GM19240 (cell line): Measurements from ENCODE around the gene ASB1.
"Not testable (repeated sequence)": the region's sequence is repeated elsewhere in the genome, so short reads cannot be mapped to it uniquely, and the experiment has no call there.

Experiments used
- DNase-seq: peaks from one replicate; pipeline ENCODE4 v3.0.0; 2011; ENCODE audit warnings: low spot score; ENCODE audit not compliant: insufficient read length

The ASB1 gene

GRCh38 chr2:238403632-238404405, 22.9 kb upstream of the ASB1 start:
- DNase-seq = no peak

- no peak for DNase-seq
Measured at GRCh38 chr2:238404406-238405216, 22.1 kb upstream of the ASB1 start.

- not testable (repeated sequence) for DNase-seq
Measured at GRCh38 chr2:238405217-238405555, 21.5 kb upstream of the ASB1 start.

- no peak for DNase-seq
Measured at GRCh38 chr2:238406221-238406997, 20.3 kb upstream of the ASB1 start.

- DNase-seq = no peak
Measured at GRCh38 chr2:238406998-238407285, 19.8 kb upstream of the ASB1 start.

- DNase-seq = no peak
Measured at GRCh38 chr2:238407566-238407965, 19.2 kb upstream of the ASB1 start.

- DNase-seq = no peak
Measured at GRCh38 chr2:238408615-238409340, 17.9 kb upstream of the ASB1 start.

- no peak for DNase-seq
Measured at GRCh38 chr2:238409341-238410199, 17.2 kb upstream of the ASB1 start.

- DNase-seq = no peak
Measured at GRCh38 chr2:238412067-238412767, 14.5 kb upstream of the ASB1 start.

GRCh38 chr2:238413368-238413767, 13.4 kb upstream of the ASB1 start:
- no peak for DNase-seq

- DNase-seq = no peak
Measured at GRCh38 chr2:238415036-238415764, 11.5 kb upstream of the ASB1 start.

GRCh38 chr2:238415893-238416292, 10.8 kb upstream of the ASB1 start:
- DNase-seq = no peak

GRCh38 chr2:238418196-238418998, 8.3 kb upstream of the ASB1 start:
- no peak for DNase-seq

- no peak for DNase-seq
Measured at GRCh38 chr2:238418999-238419546, 7.7 kb upstream of the ASB1 start.

- no peak for DNase-seq
Measured at GRCh38 chr2:238420442-238420841, 6.3 kb upstream of the ASB1 start.

GRCh38 chr2:238420878-238421694, 5.6 kb upstream of the ASB1 start:
- no peak for DNase-seq

GRCh38 chr2:238421695-238422035, 5.1 kb upstream of the ASB1 start:
- no peak for DNase-seq
